Measurements from ENCODE around the gene CRTC2. TPM values are rescaled to one million over a fixed set of nuclear protein-coding genes. Genes with fewer than 3 reads are reported as not detected.

CRTC2 gene
- total and polyA plus RNA-seq, 2 of the 4 experiments (the other 2 are of a cell fraction): 2.7 to 20.1 TPM

DNA sequence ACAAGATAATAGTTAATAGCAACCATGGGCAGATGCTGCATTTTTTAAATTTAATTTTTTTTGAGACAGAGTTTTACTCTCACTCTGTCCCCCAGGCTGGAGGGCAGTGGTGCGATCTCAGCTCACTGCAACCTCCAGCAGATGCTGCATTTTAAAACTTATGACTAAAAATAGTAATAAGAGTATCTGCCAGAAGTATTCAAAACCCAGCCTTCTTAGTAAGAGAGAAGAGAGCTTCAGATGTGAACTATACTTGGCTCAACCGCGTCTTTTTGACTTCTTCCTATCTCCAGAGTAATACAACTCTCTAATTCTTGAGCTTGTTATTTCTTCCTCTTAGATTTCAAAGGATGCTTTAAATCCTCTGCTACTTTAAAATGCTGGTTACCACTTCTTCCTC lies 36.8 kb upstream of the CRTC2 start:
- CTCF ChIA-PET: interaction anchor here (0.6 kb wide), 1 partner anchor 312 kb away, joined by 3 read pairs; no protein-coding TSS in a partner anchor
- in situ Hi-C loops (cut with MboI; ENCODE audit: low sequenced_read_pairs): no loop called here

More for the DNA sequence above, 36.8 kb upstream of the CRTC2 start:
- H2AK9ac ChIP-seq (replicated peaks; ENCODE audit: low read depth, low read length, poor library complexity): no peak overlapping the region
- POLR2A ChIA-PET (ENCODE audit: unreplicated experiment): interaction anchor here (0.6 kb wide), 1 partner anchor 227 kb away, joined by 5 read pairs; no protein-coding TSS in a partner anchor
- no peaks in the 10 kb centered on the region for H3K27me3 ChIP-seq (ENCODE audit: control insufficient read depth, insufficient read depth, low read length)
- DNase-seq (no peak), ATAC-seq (ENCODE audit: low read depth) (no peak)
- H3K36me3 ChIP-seq (ENCODE audit: control insufficient read depth, insufficient read depth, low read length): peaks cover 28% of the 10 kb centered on the region
- H4K20me1 ChIP-seq (ENCODE audit: insufficient read depth, low read length): peaks cover 23% of the 10 kb centered on the region; the same call in 1 of the 2 replicates
- H2BK20ac ChIP-seq (ENCODE audit: low read depth, low read length): no peak overlapping the region
- no peaks in the 10 kb centered on the region for H3K9me3 ChIP-seq (ENCODE audit: control insufficient read depth, insufficient read depth, low read length)
- H3K14ac ChIP-seq (replicated peaks; ENCODE audit: low read depth, low read length): no peak overlapping the region
- WGBS, 2 experiments (ENCODE audit: extremely low coverage in 2 of 2, insufficient read length in 1 of 2): no CpG with 5 or more reads among the region's 3 CpGs
- dilution Hi-C loops (cut with HindIII; ENCODE audit: low sequenced_read_pairs, unreplicated experiment) (no loop called here), intact Hi-C loops (cut with micrococcal nuclease) (no loop called here)
- no peak for TF ChIP-seq USF2 (IDR thresholded peaks at IDR 0.05; ENCODE audit: low read depth, low read length)
- TF ChIP-seq RAD21 (IDR thresholded peaks at IDR 0.05; ENCODE audit: low read length): no peak
- H3K4me3 ChIP-seq (ENCODE audit: insufficient read depth, low read depth, low read length): no peak overlapping the region
- H4K5ac ChIP-seq (ENCODE audit: low read depth, low read length): no peak overlapping the region
- no peak overlapping the region for H2BK5ac ChIP-seq (ENCODE audit: low read depth, low read length, poor library complexity, severe bottlenecking)
- H3K9me1 ChIP-seq (ENCODE audit: insufficient read depth, low read length): peaks cover 4% of the 10 kb centered on the region; the same call in 1 of the 2 replicates
- H4K8ac ChIP-seq (ENCODE audit: low read depth in 2 of 2, low read length in 2 of 2): no peak overlapping the region
- no peak overlapping the region for H3K23ac ChIP-seq (ENCODE audit: low read depth, low read length)
- BruUV-seq (replicated peaks): no TSS peak
- H3K4me1 ChIP-seq (ENCODE audit: control insufficient read depth, insufficient read depth, low read length): 0 out of 2 replicates have a peak, but pooled peaks cover 2% of the 10 kb centered on the region
- H3K9ac ChIP-seq (ENCODE audit: low read depth, low read length): no peak overlapping the region
- H3K56ac ChIP-seq (ENCODE audit: extremely low read depth, insufficient read depth, low read length): no peak overlapping the region
- no peak overlapping the region for H2BK120ac ChIP-seq (ENCODE audit: low read depth, low read length)
- H3K4ac ChIP-seq (ENCODE audit: low read depth, low read length): no peak overlapping the region
- H2AFZ ChIP-seq (replicated peaks; ENCODE audit: low read length, poor library complexity): no peak overlapping the region
- no peak overlapping the region for H3K4me2 ChIP-seq (ENCODE audit: low read depth, low read length)
- H3K79me1 ChIP-seq (ENCODE audit: low read depth in 1 of 2, low read length in 2 of 2): peaks cover 17 to 37% of the 10 kb centered on the region in 2 experiments
- no peak overlapping the region for H3K27ac ChIP-seq (ENCODE audit: insufficient read depth, low read length)
- H4K91ac ChIP-seq (ENCODE audit: insufficient read depth, low read depth, low read length): no peak overlapping the region
- no peak overlapping the region for H3K18ac ChIP-seq (ENCODE audit: low read depth, low read length)
- H2BK15ac ChIP-seq (ENCODE audit: low read depth, low read length): no peak overlapping the region
- no peak overlapping the region for H2AK5ac ChIP-seq (ENCODE audit: low read depth, low read length)

Data from IMR-90 (cell line).